PC-9 (cell line): Measurements from ENCODE around the gene GUCA1A. TPM values are rescaled to one million over a fixed set of nuclear protein-coding genes. Genes with fewer than 3 reads are reported as not detected.

ENCODE experiments used
- BruUV-seq: library from RNA; stranded (reverse); fragments of 400-500 nt; replicated peaks from 2 replicates; lab custom pipeline; 2021; lab: Mats Ljungman, UMichigan
- CTCF ChIA-PET: fragments of 300-600 bp; sonication (Branson Sonifier 250); formaldehyde crosslinking; loops from one replicate; lab custom pipeline; 2022; ENCODE audit warnings: antibody characterized with exemption; lab: Charles Lee
- POLR2A ChIA-PET: fragments of 300-600 bp; sonication (Branson Sonifier 250); formaldehyde crosslinking; loops from one replicate; lab custom pipeline; 2022; ENCODE audit warnings: antibody characterized with exemption; ENCODE audit not compliant: unreplicated experiment; lab: Charles Lee
- DNase-seq, 2 experiments: peaks; one replicate each; pipeline versions ENCODE4 v3.0.0 to v3.0.0-alpha.2; 2015 to 2022; ENCODE audit warnings: mixed read lengths in 1 of 2
- H2AFZ ChIP-seq: fragments of 200-600 bp; sonication (generic); 2 replicates; pipeline ENCODE4 v1.8.1; 2017; ENCODE audit warnings: antibody characterized with exemption
- H3F3A ChIP-seq: fragments of 200-600 bp; sonication (generic); 2 replicates; pipeline ENCODE4 v1.8.1; 2017; ENCODE audit warnings: antibody characterized with exemption, mild to moderate bottlenecking, low read depth; ENCODE audit not compliant: insufficient read depth
- H3K27ac ChIP-seq: fragments of 200-600 bp; sonication (generic); 2 replicates; pipeline ENCODE4 v1.6.1; 2016; ENCODE audit warnings: mixed run types
- H3K27me3 ChIP-seq: fragments of 200-600 bp; sonication (generic); 2 replicates; pipeline ENCODE4 v1.6.1; 2016; ENCODE audit warnings: low read depth, mixed run types; ENCODE audit not compliant: insufficient read depth
- H3K36me3 ChIP-seq: fragments of 200-600 bp; sonication (generic); 2 replicates; pipeline ENCODE4 v1.6.1; 2016; ENCODE audit warnings: low read depth, mixed run types
- H3K4me1 ChIP-seq: fragments of 200-600 bp; sonication (generic); replicated peaks from 2 replicates; pipeline ENCODE4 v1.6.1; 2016; ENCODE audit warnings: mixed run types; ENCODE audit not compliant: insufficient read depth
- H3K4me2 ChIP-seq: fragments of 200-600 bp; sonication (generic); 2 replicates; pipeline ENCODE4 v1.6.1; 2017; ENCODE audit warnings: mixed run types
- H3K4me3 ChIP-seq: fragments of 200-600 bp; sonication (generic); 2 replicates; pipeline ENCODE4 v1.6.1; 2016; ENCODE audit warnings: mixed run types
- H3K79me2 ChIP-seq: fragments of 200-600 bp; sonication (generic); 2 replicates; pipeline ENCODE4 v1.6.1; 2017; ENCODE audit warnings: low read depth, mixed run types
- H3K9me2 ChIP-seq: fragments of 200-600 bp; sonication (generic); 2 replicates; pipeline ENCODE4 v1.8.1; 2017; ENCODE audit warnings: mild to moderate bottlenecking; ENCODE audit not compliant: insufficient read depth
- H3K9me3 ChIP-seq: fragments of 200-600 bp; sonication (generic); 2 replicates; pipeline ENCODE4 v1.8.1; 2016; ENCODE audit warnings: low read depth; ENCODE audit not compliant: insufficient read depth
- H4K20me1 ChIP-seq: fragments of 200-600 bp; sonication (generic); 2 replicates; pipeline ENCODE4 v1.8.1; 2017; ENCODE audit not compliant: insufficient read depth
- CTCF ChIP-seq: fragments of 200-600 bp; sonication (generic); conservative IDR thresholded peaks from 2 replicates; pipeline ENCODE4 v1.6.1; 2017; ENCODE audit warnings: mixed run types, antibody characterized with exemption, mild to moderate bottlenecking, moderate library complexity
- EZH2 ChIP-seq: fragments of 200-600 bp; sonication (generic); IDR thresholded peaks from 2 replicates; pipeline ENCODE4 v1.8.0; 2017; ENCODE audit warnings: antibody characterized with exemption, low read depth
- intact Hi-C: fragments of 100-400 bp; cut with micrococcal nuclease; formaldehyde crosslinking; loops from one replicate; pipeline ENCODE4 v1.10.0; 2022; ENCODE audit not compliant: unreplicated experiment
- total RNA-seq: library from RNA; stranded (reverse); gene quantifications from 2 replicates; pipeline ENCODE4 v1.2.3, GENCODE V29; 2021

The GUCA1A gene
- total RNA-seq, 1 experiment from 2014 or later: not detected

DNA sequence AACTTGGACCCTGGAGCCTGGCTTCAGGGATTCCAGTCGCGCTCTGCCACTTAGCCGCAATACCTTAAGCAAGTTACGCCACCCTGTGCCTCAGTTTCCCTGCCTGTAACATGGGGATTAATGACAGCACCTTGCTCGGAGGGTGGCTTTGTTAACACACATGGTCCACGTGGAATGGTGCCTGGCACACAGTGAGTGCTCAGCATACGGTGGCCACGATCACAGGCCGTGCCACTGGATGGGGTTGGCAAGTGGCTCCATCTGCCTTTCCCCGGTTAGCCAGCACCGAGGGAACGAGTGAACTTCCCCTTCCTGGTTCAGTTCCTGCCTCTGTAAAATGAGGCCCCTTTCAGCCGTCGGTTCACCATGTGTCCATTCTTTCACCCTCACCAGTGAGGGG lies 47.9 kb upstream of the GUCA1A start:
- intact Hi-C loops: no loop called here
- peaks cover 20% of the 10 kb centered on the region for H3K79me2 ChIP-seq
- no TSS peak for BruUV-seq
- H3K4me2 ChIP-seq: no peak overlapping the region
- no peak for DNase-seq
- no peaks in the 10 kb centered on the region for H3K9me3 ChIP-seq
- 0 out of 2 replicates have a peak, but pooled peaks cover 5% of the 10 kb centered on the region for H4K20me1 ChIP-seq
- H3K9me2 ChIP-seq: no peaks in the 10 kb centered on the region
- no peak overlapping the region for H2AFZ ChIP-seq
- POLR2A ChIA-PET: interaction anchor here (0.6 kb wide), 2 partner anchors 12 to 13 kb away, joined by 4 to 5 read pairs; no protein-coding TSS in a partner anchor
- peaks cover 34% of the 10 kb centered on the region for H3K36me3 ChIP-seq
- CTCF ChIA-PET: no interaction called here
- H3K27me3 ChIP-seq: no peaks in the 10 kb centered on the region
- H3K27ac ChIP-seq: no peak overlapping the region; the same call in 1 of the 2 replicates
- no peak overlapping the region for H3K4me3 ChIP-seq
- TF ChIP-seq EZH2: no peak
- no peak for TF ChIP-seq CTCF
- H3F3A ChIP-seq: peaks cover 50% of the 10 kb centered on the region
- peaks cover 48% of the 10 kb centered on the region for H3K4me1 ChIP-seq

DNA sequence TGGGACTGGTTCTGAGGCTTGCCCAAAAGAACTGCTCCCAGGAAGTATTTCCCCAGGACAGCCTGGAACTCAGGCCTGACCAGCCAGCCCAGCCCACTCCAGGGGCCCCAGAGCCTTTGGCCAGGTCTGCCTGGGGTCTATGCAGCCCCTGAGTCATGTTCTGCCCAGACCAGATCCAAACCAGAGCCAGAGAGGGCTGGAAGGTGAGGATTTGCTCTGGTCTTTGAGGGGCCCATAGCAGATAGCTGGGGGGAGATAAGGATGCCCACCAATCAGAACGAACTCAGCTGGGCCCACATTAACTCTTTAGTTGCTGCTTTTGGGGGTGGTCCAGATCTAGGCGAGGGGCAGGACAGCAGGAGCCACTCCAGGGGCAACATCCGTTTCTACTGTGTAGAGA lies 47.5 kb upstream of the GUCA1A start:
- Histone ChIP-seq H4K20me1 (0 out of 2 replicates have a peak, but pooled peaks cover 5% of the 10 kb centered on the region), H3F3A (peaks cover 46% of the 10 kb centered on the region), H3K9me2 (no peaks in the 10 kb centered on the region), H3K4me2 (no peak overlapping the region), H3K27ac (no peak overlapping the region; the same call in 1 of the 2 replicates), H3K79me2 (peaks cover 20% of the 10 kb centered on the region), H3K4me1 (peaks cover 44% of the 10 kb centered on the region), H3K36me3 (peaks cover 34% of the 10 kb centered on the region), H3K27me3 (no peaks in the 10 kb centered on the region), H2AFZ (no peak overlapping the region), H3K4me3 (no peak overlapping the region), H3K9me3 (no peaks in the 10 kb centered on the region)
- ChIA-PET POLR2A (interaction anchor here (0.6 kb wide), 1 partner anchor 13 kb away, joined by 5 read pairs; no protein-coding TSS in a partner anchor), CTCF (no interaction called here)
- no TSS peak for BruUV-seq
- intact Hi-C loops: no loop called here
- DNase-seq: no peak
- TF ChIP-seq CTCF (no peak), EZH2 (no peak)

DNA sequence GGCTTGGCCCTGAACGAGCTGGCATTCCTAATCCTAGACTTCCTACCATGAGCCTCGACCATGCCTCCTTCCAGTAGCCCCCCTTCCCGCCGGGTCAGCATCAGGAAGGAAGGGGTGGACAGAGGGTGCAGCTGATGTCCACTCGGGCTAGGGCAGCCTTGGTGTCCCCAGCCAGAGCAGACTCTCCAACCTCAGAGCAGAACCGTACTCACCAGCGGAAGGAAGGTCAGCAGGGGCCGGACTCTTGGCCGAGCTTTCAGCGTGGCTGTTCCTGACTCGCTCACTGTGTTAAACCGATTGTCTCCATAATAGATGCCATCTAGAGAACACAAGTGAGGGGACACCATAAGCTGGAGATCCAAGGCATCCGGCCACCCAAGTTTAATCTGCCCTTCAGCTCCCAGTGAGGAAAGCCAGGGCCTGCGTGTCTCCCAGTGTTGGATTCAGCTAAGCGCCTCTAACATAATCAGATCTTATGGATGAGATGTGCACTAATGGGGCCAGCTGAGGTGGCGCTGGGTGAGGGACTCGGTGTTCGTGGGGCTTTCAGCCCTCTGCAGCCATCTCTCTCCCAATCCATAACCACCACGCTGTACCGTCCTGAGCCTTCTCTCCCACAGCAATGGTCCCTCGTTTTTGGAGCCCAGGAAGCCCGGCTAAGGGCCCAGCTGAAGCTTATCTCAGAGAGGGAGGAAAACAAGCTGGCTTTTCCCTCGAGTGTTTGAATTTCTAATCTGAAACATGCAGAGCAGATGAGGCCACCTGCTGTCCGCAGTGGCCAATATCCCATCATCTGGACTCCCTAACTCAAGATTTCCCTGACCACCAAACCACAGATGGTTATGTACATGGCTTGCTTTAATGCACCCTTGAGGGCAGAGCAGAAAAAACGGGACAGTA lies 44.5 kb upstream of the GUCA1A start:
- no peak overlapping the region for H3K4me3 ChIP-seq
- H3K36me3 ChIP-seq: peaks cover 36% of the 10 kb centered on the region
- no peaks in the 10 kb centered on the region for H3K27me3 ChIP-seq
- H3K27ac ChIP-seq: no peak overlapping the region
- H2AFZ ChIP-seq: no peak overlapping the region
- DNase-seq: no peak
- H3K9me2 ChIP-seq: no peaks in the 10 kb centered on the region
- H4K20me1 ChIP-seq: 0 out of 2 replicates have a peak, but pooled peaks cover 5% of the 10 kb centered on the region
- H3F3A ChIP-seq: peaks cover 27% of the 10 kb centered on the region; the same call in 1 of the 2 replicates
- intact Hi-C loops: no loop called here
- no peaks in the 10 kb centered on the region for H3K9me3 ChIP-seq
- BruUV-seq: no TSS peak
- H3K4me2 ChIP-seq: no peak overlapping the region
- H3K79me2 ChIP-seq: peaks cover 41% of the 10 kb centered on the region
- peaks cover 35% of the 10 kb centered on the region for H3K4me1 ChIP-seq
- TF ChIP-seq EZH2 (no peak), CTCF (no peak)
- ChIA-PET POLR2A (no interaction called here), CTCF (no interaction called here)
